KG1 (cell line): ENCODE data around the gene MALAT1.

Experiments
- DNase-seq: peaks from one replicate; lab custom pipeline; 2025; lab: John Stamatoyannopoulos, UW

The MALAT1 gene

GRCh38 chr11:65479184-65480145, 19.4 kb upstream of the MALAT1 start:
- no peak for DNase-seq

DNA sequence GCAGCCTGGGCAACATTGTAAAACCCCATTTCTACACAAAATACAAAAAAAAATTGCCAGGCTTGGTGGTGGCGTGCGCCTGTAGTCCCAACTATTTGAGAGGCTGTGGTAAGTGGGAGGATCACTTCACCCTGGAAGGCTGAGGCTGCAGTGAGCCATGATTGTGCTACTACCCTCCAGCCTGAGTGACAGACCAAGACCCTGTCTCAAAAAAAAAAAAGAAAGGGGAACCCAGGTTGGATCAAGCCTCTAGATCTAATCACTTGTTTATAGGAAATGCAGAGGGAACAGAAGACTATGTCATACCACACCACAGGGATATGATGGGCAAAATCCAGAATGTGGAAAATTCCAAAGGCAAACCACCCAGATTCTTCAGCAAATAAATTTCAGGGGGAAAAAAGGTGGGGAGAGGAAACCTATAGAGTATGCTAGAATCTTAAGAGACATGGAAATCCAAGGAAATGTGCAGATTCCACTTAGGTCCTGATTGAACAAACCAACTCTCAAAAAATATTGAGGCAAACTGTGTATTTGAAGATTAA, 16.5 kb upstream of the MALAT1 start:
- no peak for DNase-seq

DNA sequence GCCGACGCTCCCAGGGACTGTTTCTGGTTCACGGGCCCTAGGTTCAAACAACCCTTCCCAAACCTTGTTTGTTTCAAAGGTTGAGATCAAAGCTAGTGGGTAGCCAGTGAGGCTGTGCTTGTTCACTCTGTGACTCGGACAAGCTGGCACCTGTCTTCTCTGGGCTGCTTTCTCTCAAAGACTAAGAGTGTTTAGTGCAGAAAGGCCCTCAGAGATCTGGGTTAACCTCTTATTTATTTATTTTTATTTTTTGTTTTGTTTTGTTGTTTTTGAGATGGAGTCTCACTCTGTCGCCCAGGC, 13.0 kb upstream of the MALAT1 start:
- no peak for DNase-seq

DNA sequence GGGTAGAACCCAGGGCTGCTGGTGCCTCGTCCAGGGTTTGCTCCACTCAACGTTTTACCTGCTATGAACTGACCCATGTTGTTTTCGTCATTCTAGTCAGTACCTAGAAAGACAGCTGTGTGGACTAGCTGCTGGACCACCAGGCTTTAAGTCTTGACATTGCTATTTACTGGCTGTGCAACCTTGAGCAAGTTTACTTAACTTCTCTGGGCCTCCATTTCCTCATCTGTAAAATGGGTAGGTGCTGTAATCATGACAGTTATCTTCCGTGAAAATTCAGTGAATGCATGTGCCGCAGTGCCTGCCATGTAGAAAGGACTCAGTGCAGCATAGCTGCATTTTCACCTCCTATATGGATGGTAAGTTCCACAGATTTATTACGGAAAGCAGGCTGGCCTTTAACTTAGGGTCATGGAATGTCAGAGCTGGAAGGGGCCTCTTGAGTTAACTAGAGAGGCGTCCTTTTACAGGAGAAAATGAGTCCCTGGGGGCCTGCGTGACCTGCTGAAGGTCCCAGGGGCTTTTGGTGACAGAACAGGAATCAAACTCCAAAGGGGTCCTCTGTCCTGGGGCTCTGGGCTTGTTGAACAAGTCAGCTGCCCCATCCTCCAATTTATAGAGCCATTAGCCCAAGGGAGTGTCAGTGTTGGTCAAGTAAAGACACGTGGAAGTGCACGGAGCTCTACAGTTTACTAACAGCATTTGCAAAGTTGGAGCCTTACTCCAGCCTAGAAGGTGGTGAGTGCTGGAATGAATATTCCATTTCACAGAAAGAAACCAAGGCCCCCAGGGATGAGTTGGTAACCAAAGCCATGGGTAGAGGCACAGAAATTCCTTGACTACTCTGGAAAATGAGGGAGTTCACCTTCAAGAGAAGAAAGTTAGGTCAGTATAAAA, 12.0 kb upstream of the MALAT1 start:
- DNase-seq: no peak

DNA sequence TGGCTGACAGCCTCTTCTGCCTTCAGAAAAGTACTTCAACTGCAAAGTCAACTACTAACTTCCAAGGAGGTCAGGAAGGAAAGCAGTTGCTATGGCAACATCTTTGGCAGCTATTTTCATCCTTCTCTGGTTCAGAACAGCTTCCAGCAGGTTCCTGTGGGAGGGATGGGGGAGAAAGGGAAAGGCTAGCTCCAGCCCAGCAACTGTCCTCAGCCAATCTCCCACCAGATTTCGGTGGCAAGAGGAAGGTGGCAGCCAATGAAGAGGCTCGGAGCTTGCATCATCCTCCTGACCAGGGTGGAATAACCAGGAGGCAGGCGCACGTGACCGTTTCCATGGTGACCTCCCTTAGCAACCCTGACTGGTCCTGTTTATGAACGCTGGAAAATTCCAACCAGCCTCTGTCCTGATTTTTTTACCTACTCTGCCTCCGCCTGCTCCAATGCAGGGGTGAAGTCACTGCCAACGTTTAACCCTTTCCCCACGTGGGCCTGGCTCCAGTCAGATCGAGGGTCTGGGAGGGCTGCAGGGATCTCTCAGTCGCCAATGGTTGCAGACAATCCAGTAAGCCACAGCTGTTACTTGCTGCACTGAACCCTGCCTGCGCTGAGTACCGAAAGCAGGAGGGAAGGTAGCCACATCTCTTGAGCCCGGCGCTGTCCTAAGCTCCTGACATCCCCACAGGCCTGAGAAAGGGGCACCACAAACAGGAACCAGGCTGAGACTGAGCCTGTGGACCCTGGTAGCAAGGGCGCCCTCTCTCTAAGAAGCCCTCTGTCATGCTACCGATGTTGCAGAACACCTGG, 11.2 kb upstream of the MALAT1 start:
- DNase-seq: no peak

DNA sequence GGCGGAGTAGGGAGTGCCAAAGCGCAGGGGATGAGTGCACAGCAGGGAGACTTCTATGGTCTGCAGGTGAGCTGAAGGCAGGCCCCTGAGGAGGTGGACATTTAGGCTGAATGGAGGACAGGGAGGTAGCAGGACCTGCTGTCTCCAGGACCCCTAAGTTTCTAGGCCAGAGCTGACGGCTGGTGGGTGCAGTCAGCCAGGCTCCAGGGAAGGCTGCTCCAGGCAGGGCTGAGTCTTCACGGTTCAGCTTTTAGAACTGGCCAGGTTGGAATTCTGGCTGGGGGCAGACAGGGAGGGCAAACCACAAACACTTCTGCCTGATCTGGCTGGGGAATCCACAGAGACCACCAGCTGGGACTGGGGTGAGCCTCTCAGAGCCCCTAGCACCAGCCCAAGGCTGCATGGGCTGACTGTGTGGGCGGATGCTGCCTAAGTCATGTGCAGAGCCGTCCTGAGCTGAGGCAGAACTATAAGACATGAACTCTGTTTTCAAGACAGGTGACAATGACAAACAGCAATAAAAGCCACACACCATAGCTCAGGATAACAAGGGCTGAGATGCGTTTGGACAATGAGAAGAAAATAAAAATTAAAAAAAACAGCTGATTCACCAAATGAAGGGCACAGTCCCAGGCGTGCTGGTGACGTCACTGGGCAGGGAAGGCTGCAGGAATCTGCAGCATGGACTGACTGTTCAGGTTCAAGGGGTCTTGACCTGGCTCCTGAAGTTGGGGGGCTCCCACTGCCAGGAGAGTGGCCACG, 10.4 kb upstream of the MALAT1 start:
- DNase-seq: no peak

GRCh38 chr11:65489035-65489705, 9.7 kb upstream of the MALAT1 start:
- DNase-seq: no peak

GRCh38 chr11:65489706-65490320, 9.0 kb upstream of the MALAT1 start:
- no peak for DNase-seq

DNA sequence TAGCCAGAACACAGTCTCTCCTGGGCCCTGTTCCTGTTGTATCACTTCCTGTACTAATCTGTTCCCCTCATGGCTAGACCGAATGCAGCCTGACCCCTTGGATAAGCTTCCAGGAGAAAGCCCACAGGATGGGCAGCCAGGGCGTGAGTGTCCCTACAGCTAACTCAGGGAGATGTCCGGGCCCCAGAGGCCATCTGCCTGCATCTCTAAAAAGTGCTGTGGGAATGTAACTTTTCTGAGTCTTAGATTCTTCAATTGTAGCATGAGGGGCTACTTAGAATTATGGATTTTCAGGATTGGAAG, 7.7 kb upstream of the MALAT1 start:
- DNase-seq: no peak

- no peak for DNase-seq
Measured at GRCh38 chr11:65491614-65492386, 7.0 kb upstream of the MALAT1 start.

DNA sequence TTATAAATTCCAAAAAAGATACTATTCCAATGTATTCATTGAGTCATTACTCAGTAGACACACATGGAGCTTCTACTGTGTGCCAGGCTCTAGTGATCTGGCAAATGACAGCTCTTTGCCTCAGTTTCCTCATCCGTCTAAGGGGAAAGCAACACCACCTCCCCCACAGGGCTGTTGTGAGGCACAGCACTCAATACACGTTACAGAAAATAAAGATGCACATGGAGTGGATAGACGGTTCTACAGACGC, 6.5 kb upstream of the MALAT1 start:
- DNase-seq: no peak

DNA sequence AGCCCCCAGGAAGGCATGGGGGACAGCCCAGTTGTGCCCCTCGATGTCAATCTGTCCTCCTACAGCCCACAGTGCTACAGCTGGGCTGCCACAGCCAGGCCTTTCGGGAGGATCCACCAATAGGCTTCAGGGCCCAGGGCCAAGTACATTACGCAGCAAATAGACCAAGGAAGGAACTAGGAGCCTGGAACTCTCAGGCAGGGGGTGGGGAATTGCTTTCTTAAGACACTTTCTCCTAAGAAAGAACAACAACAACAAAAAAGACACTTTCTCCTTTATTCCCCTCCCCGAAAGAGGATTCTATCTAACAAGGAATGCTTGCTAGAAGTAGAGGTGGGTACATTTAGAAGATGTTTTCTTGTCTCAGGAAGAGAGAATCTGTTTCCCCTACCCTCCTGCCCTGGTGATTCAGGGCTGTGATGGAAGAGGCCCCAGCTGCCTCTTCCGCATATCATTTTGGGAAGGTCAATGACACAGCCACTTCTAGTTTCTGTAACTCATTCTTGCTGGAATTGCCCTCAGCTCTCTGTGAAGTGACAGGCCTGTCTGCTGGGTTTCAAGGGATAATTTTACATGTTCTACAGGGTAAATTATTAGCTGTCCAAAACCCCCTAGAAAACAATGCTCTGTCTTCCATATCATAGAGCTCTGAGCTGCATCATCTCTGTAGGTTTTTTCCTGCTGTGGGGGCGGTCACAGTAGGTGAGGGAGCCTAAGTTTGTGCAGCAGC, 6.0 kb upstream of the MALAT1 start:
- DNase-seq: no peak

GRCh38 chr11:65493367-65494176, 5.3 kb upstream of the MALAT1 start:
- no peak for DNase-seq

DNA sequence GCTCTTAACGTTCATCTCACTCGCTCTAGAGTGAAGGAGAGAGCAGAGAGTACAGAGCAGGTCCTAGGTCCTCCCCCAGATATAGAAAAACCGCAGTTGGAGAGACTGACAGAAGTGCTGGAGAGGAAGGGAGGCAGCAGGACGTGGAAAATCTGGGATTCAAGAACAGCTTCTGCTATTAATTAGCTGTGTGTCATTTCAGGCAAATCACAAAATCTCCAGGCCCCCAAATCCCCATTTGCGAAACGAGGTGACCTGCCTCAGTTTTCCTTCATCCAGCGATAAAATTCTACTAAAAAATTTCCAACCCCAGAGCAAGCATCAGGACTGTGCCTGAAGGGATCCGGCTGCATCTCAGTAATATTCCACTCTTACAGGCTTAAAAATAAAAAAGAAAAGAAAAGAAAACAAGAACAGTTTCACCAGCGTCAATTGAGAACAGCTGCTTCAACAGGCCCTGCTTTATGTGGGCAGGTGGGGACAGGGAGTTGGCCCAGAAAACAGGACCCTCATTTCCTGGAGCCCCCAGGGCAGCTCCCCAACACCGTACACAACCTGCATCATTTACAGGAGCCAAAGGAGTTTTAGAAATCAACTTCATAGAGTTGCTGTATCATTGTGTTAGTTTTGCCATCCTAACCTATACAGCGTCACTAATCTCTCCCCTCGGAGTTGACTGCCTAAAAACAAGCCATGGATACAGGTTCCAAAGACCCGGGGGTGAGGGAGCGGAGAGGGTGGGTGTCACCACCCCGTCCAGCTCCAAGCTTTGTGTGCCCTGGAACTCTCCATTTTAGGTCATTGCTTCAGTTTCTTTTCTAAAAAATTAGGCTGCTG, 2.3 kb upstream of the MALAT1 start:
- no peak for DNase-seq

- DNase-seq: peak; percentile 100
Measured at GRCh38 chr11:65497141-65498041, 1.5 kb upstream of the MALAT1 start.

- DNase-seq: peak; percentile 97
Measured at GRCh38 chr11:65498042-65498726, 661 bp upstream of the MALAT1 start.
